HCEC 1CT (cell line): Measurements from ENCODE around the gene ZNF575.

Experiments
- DNase-seq: peaks from one replicate; pipeline ENCODE4 v3.0.0-alpha.2; 2017

ZNF575 gene

GRCh38 chr19:43575955-43576878 is 43.2 kb downstream of the ZNF575 start:
- no peak for DNase-seq

DNA sequence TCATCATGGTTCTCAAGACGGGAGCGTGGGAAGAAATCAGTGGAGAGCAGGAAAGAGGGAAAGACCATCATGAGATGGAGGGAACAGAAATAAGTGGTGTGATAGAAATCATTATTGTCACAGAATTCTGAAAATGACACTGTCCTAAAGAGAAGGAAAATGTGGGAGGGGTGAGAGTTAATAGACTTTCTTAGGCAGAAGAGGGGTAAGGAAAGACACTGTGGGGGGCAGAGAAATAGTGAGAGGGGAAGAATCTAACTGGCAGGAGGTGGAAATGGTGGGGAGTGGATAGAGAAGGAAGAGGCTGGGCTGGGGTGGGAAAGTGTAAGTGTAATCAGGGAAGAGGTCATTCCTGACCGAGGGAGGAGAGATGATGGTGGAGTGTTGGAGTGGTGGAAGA is 45.8 kb downstream of the ZNF575 start:
- no peak for DNase-seq

- DNase-seq: no peak
Observed at GRCh38 chr19:43581467-43581866, 48.5 kb downstream of the ZNF575 start.

- no peak for DNase-seq
Observed at GRCh38 chr19:43582495-43582894, 49.5 kb downstream of the ZNF575 start.

- no peak for DNase-seq
Observed at GRCh38 chr19:43584484-43584883, 51.5 kb downstream of the ZNF575 start.
